B cell (primary cell): Measurements from ENCODE around the gene FER. TPM values are rescaled to one million over a fixed set of nuclear protein-coding genes. Genes with fewer than 3 reads are reported as not detected.

Experiments used
- ATAC-seq: fragments of 200-7000 bp; cut with Tn5 transposase; one replicate; pipeline ENCODE4 v1.10.0; 2021; ENCODE audit warnings: low read depth, mild to moderate bottlenecking, moderate number of reproducible peaks, moderate library complexity
- CTCF ChIA-PET: fragments of 350-600 bp; sonication (Branson Sonifier 250); formaldehyde crosslinking; loops from one replicate; lab custom pipeline; 2021; ENCODE audit warnings: antibody characterized with exemption, inconsistent platforms; lab: Charles Lee
- POLR2A ChIA-PET: fragments of 350-600 bp; sonication (Branson Sonifier 250); formaldehyde crosslinking; loops from one replicate; lab custom pipeline; 2021; ENCODE audit warnings: antibody characterized with exemption; lab: Charles Lee
- DNase-seq: peaks from one replicate; pipeline ENCODE4 v3.0.0; 2013
- H2AFZ ChIP-seq: 2 replicates; pipeline ENCODE4 v1.6.1; 2012; ENCODE audit warnings: mild to moderate bottlenecking, low read depth, low read length; ENCODE audit not compliant: insufficient read depth, poor library complexity, severe bottlenecking
- H3K27ac ChIP-seq, 2 donors: 1 replicate in 1 of 2; 2 replicates in 1 of 2; pipeline ENCODE4 v1.5.1; 2012 to 2013; ENCODE audit warnings: low read length in 2 of 2, mild to moderate bottlenecking in 2 of 2, moderate library complexity in 1 of 2
- H3K27me3 ChIP-seq, 4 experiments: fragments of 200-600 bp in 1 of 4; sonication (generic) in 1 of 4; replicated peaks in 1 of 4; 1 replicate in 2 of 4; 2 replicates in 2 of 4; pipeline versions ENCODE4 v1.6.1 to v1.7.0; 2013 to 2016; ENCODE audit warnings: low read length in 3 of 4, mild to moderate bottlenecking in 2 of 4, mixed read lengths in 1 of 4, moderate library complexity in 1 of 4; ENCODE audit not compliant: insufficient read depth in 4 of 4, control insufficient read depth in 3 of 4; ENCODE audit errors: control extremely low read depth in 1 of 4
- H3K36me3 ChIP-seq, 2 experiments: replicated peaks in 1 of 2; 1 replicate in 1 of 2; 2 replicates in 1 of 2; pipeline versions ENCODE4 v1.6.1 to v1.7.1; 2013; ENCODE audit warnings: low read length in 1 of 2; ENCODE audit not compliant: insufficient read depth in 2 of 2, control insufficient read depth in 1 of 2; ENCODE audit errors: control extremely low read depth in 1 of 2, extremely low read depth in 1 of 2
- H3K4me1 ChIP-seq, 2 donors: fragments of 200-600 bp in 1 of 2; sonication (generic) in 1 of 2; 1 replicate in 1 of 2; 2 replicates in 1 of 2; pipeline versions ENCODE4 v1.5.1 to v1.6.1; 2013 to 2017; ENCODE audit warnings: low read length in 2 of 2; ENCODE audit not compliant: control insufficient read depth in 2 of 2, insufficient read depth in 2 of 2
- H3K4me2 ChIP-seq: replicated peaks from 2 replicates; pipeline ENCODE3; 2012; ENCODE audit warnings: mild to moderate bottlenecking, low read depth, low read length; ENCODE audit not compliant: poor library complexity, severe bottlenecking
- H3K4me3 ChIP-seq, 5 experiments: fragments of 200-600 bp in 1 of 5; sonication (generic) in 1 of 5; 1 replicate in 3 of 5; 2 replicates in 2 of 5; pipeline versions ENCODE4 v1.5.1 to v1.7.0; 2011 to 2016; ENCODE audit warnings: low read length in 4 of 5, mild to moderate bottlenecking in 4 of 5, low read depth in 2 of 5, control low read depth in 1 of 5, moderate library complexity in 1 of 5; ENCODE audit not compliant: insufficient read depth in 1 of 5; ENCODE audit errors: control extremely low read depth in 1 of 5, extremely low read depth in 1 of 5
- H3K79me2 ChIP-seq: fragments of 200-600 bp; sonication (generic); one replicate; pipeline ENCODE4 v1.6.0; 2016; ENCODE audit warnings: low read length; ENCODE audit not compliant: control insufficient read depth, insufficient read depth
- H3K9ac ChIP-seq: fragments of 200-600 bp; sonication (generic); 2 replicates; pipeline ENCODE4 v1.6.1; 2017; ENCODE audit warnings: mild to moderate bottlenecking, low read length, moderate library complexity
- H3K9me3 ChIP-seq, 3 donors: one replicate each; pipeline versions ENCODE4 v1.6.1 to v1.7.1; 2013; ENCODE audit warnings: low read length in 2 of 3; ENCODE audit not compliant: control insufficient read depth in 2 of 3, insufficient read depth in 1 of 3; ENCODE audit errors: control extremely low read depth in 1 of 3
- H4K20me1 ChIP-seq: 2 replicates; pipeline ENCODE4 v1.6.0; 2012; ENCODE audit warnings: mild to moderate bottlenecking, low read length; ENCODE audit not compliant: insufficient read depth, control insufficient read depth, poor library complexity, severe bottlenecking
- H3K27ac Mint-ChIP-seq: one replicate; pipeline ENCODE4 v1.8.0; 2021; ENCODE audit warnings: mixed read lengths
- H3K27me3 Mint-ChIP-seq: one replicate; pipeline ENCODE4 v1.8.0; 2021; ENCODE audit warnings: mixed read lengths
- H3K4me1 Mint-ChIP-seq: one replicate; pipeline ENCODE4 v1.8.0; 2021; ENCODE audit warnings: mixed read lengths
- H3K4me3 Mint-ChIP-seq: one replicate; pipeline ENCODE4 v1.8.0; 2021; ENCODE audit warnings: mixed read lengths
- H3K9me3 Mint-ChIP-seq: one replicate; pipeline ENCODE4 v1.8.0; 2022; ENCODE audit warnings: mixed read lengths; ENCODE audit not compliant: insufficient read depth
- EZH2 ChIP-seq: IDR thresholded peaks from 2 replicates; pipeline ENCODE4 v1.6.1; 2012; ENCODE audit warnings: borderline replicate concordance, low read depth, mild to moderate bottlenecking, moderate library complexity, low read length; ENCODE audit not compliant: insufficient read depth, poor library complexity, severe bottlenecking
- WGBS: methylation state at CpG from one replicate; pipeline ENCODE4 v1.1.5; 2013; ENCODE audit warnings: missing lambda C conversion rate; ENCODE audit not compliant: insufficient coverage; 5-methylcytosine and 5-hydroxymethylcytosine counted together
- intact Hi-C: fragments of 100-400 bp; cut with micrococcal nuclease; formaldehyde crosslinking; loops from one replicate; pipeline ENCODE4 v1.10.0; 2022
- polyA plus RNA-seq: library from polyadenylated mRNA; depleted of rRNA; stranded (reverse); fragments of >200 nt; gene quantifications from 2 replicates; pipeline ENCODE4 v1.2.3, GENCODE V29; 2012
- total RNA-seq, 2 donors: library from RNA; stranded (reverse); fragments of 120-200 nt in 1 of 2; gene quantifications; 1 replicate in 1 of 2; 2 replicates in 1 of 2; pipeline versions ENCODE4 v1.2.3 to v1.2.4, GENCODE V29; 2013 to 2022
- TF ChIP-seq, protein P1 (sequence below): fragments of 200-600 bp; IDR thresholded peaks from one replicate; pipeline ENCODE4 v1.8.0; 2022; ENCODE audit warnings: antibody characterized with exemption, mild to moderate bottlenecking

The FER gene
- total and polyA plus RNA-seq, 2 donors (not counting 1 experiment from before 2014, with no cell fraction given): 1.3 to 41.3 TPM

DNA sequence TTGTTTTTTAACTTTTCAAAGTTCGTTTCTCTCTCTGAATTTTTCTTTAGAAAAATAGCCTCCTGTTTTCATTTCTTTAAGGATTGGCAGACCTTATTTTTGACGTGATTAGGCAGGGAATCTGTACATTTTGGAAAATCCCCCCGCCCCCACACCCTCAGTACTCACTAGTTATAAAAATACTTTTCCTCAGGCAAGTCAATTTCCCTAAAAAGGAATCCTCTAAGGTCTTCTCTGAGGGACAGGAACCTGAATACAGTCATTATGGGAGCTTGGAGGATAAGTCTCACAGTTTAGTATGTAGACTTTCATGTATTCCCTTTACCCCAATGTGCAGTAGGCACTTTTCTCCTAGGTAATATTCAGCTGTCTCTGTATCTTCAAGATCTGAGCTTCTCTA, 3.9 kb upstream of the FER start:
- H3K9me3 ChIP-seq: no peaks in the 10 kb centered on the region
- ATAC-seq: no peak
- intact Hi-C loops: no loop called here
- H3K79me2 ChIP-seq: peaks cover 7% of the 10 kb centered on the region
- H2AFZ ChIP-seq: no peak overlapping the region
- TF ChIP-seq, protein P1, sequence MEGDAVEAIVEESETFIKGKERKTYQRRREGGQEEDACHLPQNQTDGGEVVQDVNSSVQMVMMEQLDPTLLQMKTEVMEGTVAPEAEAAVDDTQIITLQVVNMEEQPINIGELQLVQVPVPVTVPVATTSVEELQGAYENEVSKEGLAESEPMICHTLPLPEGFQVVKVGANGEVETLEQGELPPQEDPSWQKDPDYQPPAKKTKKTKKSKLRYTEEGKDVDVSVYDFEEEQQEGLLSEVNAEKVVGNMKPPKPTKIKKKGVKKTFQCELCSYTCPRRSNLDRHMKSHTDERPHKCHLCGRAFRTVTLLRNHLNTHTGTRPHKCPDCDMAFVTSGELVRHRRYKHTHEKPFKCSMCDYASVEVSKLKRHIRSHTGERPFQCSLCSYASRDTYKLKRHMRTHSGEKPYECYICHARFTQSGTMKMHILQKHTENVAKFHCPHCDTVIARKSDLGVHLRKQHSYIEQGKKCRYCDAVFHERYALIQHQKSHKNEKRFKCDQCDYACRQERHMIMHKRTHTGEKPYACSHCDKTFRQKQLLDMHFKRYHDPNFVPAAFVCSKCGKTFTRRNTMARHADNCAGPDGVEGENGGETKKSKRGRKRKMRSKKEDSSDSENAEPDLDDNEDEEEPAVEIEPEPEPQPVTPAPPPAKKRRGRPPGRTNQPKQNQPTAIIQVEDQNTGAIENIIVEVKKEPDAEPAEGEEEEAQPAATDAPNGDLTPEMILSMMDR: no peak
- no peak for TF ChIP-seq EZH2
- no peak overlapping the region for H3K4me2 ChIP-seq
- no peaks in the 10 kb centered on the region for H4K20me1 ChIP-seq
- no peaks in the 10 kb centered on the region for H3K36me3 ChIP-seq
- H3K9ac ChIP-seq: no peak overlapping the region
- no peaks in the 10 kb centered on the region for H3K27me3 ChIP-seq
- ChIA-PET POLR2A (no interaction called here), CTCF (no interaction called here)
- Mint-ChIP-seq H3K4me3 (no peak overlapping the region), H3K27me3 (peaks cover 10% of the 10 kb centered on the region), H3K9me3 (no peaks in the 10 kb centered on the region), H3K27ac (no peak overlapping the region), H3K4me1 (peaks cover 4% of the 10 kb centered on the region)
- H3K27ac ChIP-seq: no peak overlapping the region
- H3K4me1 ChIP-seq: peaks cover 10 to 12% of the 10 kb centered on the region in 2 donors
- WGBS: no CpG with 5 or more reads among the region's 3 CpGs
- DNase-seq: no peak
- H3K4me3 ChIP-seq: no peak overlapping the region

DNA sequence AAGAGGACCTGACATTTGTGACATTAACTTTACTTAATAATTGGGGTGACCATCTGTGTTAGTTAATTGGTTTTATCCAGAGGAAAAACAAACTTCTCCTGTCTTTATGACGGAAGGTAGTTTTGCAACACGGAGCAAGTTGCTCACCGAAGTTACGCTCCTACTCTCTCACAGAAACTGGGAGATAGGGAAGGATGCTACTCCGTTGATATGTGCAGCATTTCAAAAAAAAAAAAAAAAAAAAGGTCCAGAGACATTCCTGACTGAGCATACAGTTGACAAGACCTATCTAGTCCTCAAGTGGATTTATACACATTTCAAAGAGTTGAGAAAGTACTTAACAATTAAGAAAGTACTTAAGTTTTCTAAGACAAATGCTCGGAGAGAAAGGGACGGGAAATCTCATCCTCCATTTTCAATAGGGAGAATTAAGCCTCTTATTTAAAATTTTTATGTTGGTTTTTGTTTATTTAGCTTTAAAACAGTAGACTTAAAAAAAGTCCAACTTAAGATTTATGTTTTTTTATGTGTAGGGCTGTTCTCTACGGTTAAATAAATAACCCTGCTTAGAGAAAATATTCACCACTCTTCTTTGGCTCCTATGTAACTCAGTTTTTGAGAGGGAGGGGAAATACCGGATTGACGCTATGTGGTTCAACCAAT, 455 bp upstream of the FER start:
- Histone ChIP-seq H3K4me2 (peak overlapping the region; percentile 90), H3K4me3 (peak overlapping the region in 4 of 5 experiments; percentile 74 to 90 (median 84)), H3K36me3 (no peaks in the 10 kb centered on the region), H3K9me3 (no peaks in the 10 kb centered on the region), H3K27me3 (no peaks in the 10 kb centered on the region), H3K9ac (peak overlapping the region; percentile 99), H4K20me1 (no peaks in the 10 kb centered on the region), H3K4me1 (peaks cover 14 to 17% of the 10 kb centered on the region in 2 donors), H3K79me2 (peaks cover 7% of the 10 kb centered on the region), H2AFZ (peak overlapping the region; percentile 88), H3K27ac (peak overlapping the region in 1 of 2 donors; percentile 94)
- WGBS: no CpG with 5 or more reads among the region's 10 CpGs
- TF ChIP-seq, protein P1: no peak
- TF ChIP-seq EZH2: no peak
- DNase-seq: peak; percentile 7
- ChIA-PET POLR2A (interaction anchor here (0.7 to 2.9 kb wide), 2 partner anchors 16 to 18 kb away, joined by 9 to 26 read pairs; no protein-coding TSS in a partner anchor), CTCF (interaction anchor here (0.6 to 1.9 kb wide), 2 partner anchors 19 to 1415 kb away, joined by 3 to 9 read pairs; no protein-coding TSS in a partner anchor)
- ATAC-seq: no peak
- intact Hi-C loops: no loop called here
- Mint-ChIP-seq H3K27me3 (no peaks in the 10 kb centered on the region), H3K4me3 (peak overlapping the region; percentile 92), H3K4me1 (peaks cover 10% of the 10 kb centered on the region), H3K27ac (peak overlapping the region; percentile 86), H3K9me3 (no peaks in the 10 kb centered on the region)
